Measurements from ENCODE around the gene TUBB4A. TPM values are rescaled to one million over a fixed set of nuclear protein-coding genes. Genes with fewer than 3 reads are reported as not detected.

Gene TUBB4A
- total RNA-seq, 2 donors from 2014 or later, result 0.44 to 1.4 TPM

- H3K4me3 ChIP-seq, result no peak overlapping the region
- H3K9ac ChIP-seq (ENCODE audit: low read depth in 2 of 2, low read length in 2 of 2), result no peak overlapping the region
- H3K27ac ChIP-seq, result no peak overlapping the region
- no peaks in the 10 kb centered on the region for H3K9me3 ChIP-seq
- peaks cover 8% of the 10 kb centered on the region for H3K36me3 ChIP-seq
- H3K4me1 ChIP-seq, result no peaks in the 10 kb centered on the region
- H3K27me3 ChIP-seq, result no peaks in the 10 kb centered on the region
- intact Hi-C loops (cut with DNase I), result no loop called here
- no peak for TF ChIP-seq CTCF (IDR thresholded peaks at IDR 0.05)
- DNase-seq, result no peak
Measured at GRCh38 chr19:6451583-6452222, 50.4 kb downstream of the TUBB4A start.

- Histone ChIP-seq H3K4me3 (no peak overlapping the region), H3K27ac (no peak overlapping the region), H3K9ac (ENCODE audit: low read depth in 2 of 2, low read length in 2 of 2) (no peak overlapping the region), H3K4me1 (no peaks in the 10 kb centered on the region), H3K36me3 (peaks cover 8% of the 10 kb centered on the region), H3K27me3 (no peaks in the 10 kb centered on the region), H3K9me3 (no peaks in the 10 kb centered on the region)
- no peak for TF ChIP-seq CTCF (IDR thresholded peaks at IDR 0.05)
- intact Hi-C loops (cut with DNase I), result no loop called here
- no peak for DNase-seq
Measured at GRCh38 chr19:6450166-6450565, 51.9 kb downstream of the TUBB4A start.

DNA sequence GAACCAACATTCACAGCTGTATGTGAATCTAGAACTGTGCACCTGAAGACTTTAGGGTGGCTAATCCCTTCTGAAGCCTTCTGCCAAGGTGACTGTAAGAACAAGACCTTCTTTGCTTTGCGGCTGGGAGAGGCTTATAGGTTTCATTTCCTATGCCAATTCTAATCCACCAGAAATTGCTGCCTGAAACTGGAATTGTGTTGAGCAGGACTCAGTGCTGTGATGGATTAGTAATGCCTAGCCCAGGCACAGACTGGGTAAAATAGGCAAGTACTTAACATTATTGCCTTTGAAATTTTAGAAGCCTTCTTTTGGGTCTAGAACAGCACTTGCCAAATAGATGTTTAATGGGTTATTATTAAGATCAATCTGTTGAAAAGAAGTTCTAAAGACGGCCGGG, 54.1 kb downstream of the TUBB4A start:
- Histone ChIP-seq H3K27ac (no peak overlapping the region), H3K27me3 (no peaks in the 10 kb centered on the region), H3K36me3 (no peaks in the 10 kb centered on the region), H3K9ac (ENCODE audit: low read depth in 2 of 2, low read length in 2 of 2) (no peak overlapping the region), H3K4me3 (no peak overlapping the region), H3K9me3 (no peaks in the 10 kb centered on the region), H3K4me1 (no peaks in the 10 kb centered on the region)
- no peak for TF ChIP-seq CTCF (IDR thresholded peaks at IDR 0.05)
- intact Hi-C loops (cut with DNase I), result no loop called here
- DNase-seq, result no peak

- Histone ChIP-seq H3K9me3 (no peaks in the 10 kb centered on the region), H3K9ac (ENCODE audit: low read depth in 2 of 2, low read length in 2 of 2) (no peak overlapping the region), H3K4me1 (no peaks in the 10 kb centered on the region), H3K27ac (no peak overlapping the region), H3K36me3 (no peaks in the 10 kb centered on the region), H3K4me3 (no peak overlapping the region), H3K27me3 (no peaks in the 10 kb centered on the region)
- intact Hi-C loops (cut with DNase I), result no loop called here
- DNase-seq, result no peak
- no peak for TF ChIP-seq CTCF (IDR thresholded peaks at IDR 0.05)
Measured at GRCh38 chr19:6446452-6446851, 55.7 kb downstream of the TUBB4A start.

Other genes starting within 250 kb of the TUBB4A start
- 10 to 100 TPM; 26.4 to 59.2 TPM for gene MLLT1, start 222.3 kb downstream of the TUBB4A start, total RNA-seq
- not detected for gene ACER1, start 168.7 kb downstream of the TUBB4A start, total RNA-seq
- gene CLPP, start 140.8 kb downstream of the TUBB4A start, total RNA-seq, result 100 to 1,000 TPM in 1 of 2 donors, 10 to 100 TPM in 1; 70.0 to 122 TPM
- gene ALKBH7, start 129.5 kb downstream of the TUBB4A start, total RNA-seq, result 100 to 1,000 TPM; 135 to 150 TPM
- gene PSPN, start 126.4 kb downstream of the TUBB4A start, total RNA-seq, result 1 to 10 TPM; 1.7 to 6.0 TPM
- 10 to 100 TPM; 58.2 to 73.6 TPM for gene GTF2F1, start 109.1 kb downstream of the TUBB4A start, total RNA-seq
- gene KHSRP, start 77.5 kb downstream of the TUBB4A start, total RNA-seq, result 100 to 1,000 TPM; 210 to 433 TPM
- 1 to 10 TPM in 1 of 2 donors, not detected in 1; 1.8 TPM for gene SLC25A41, start 68.5 kb downstream of the TUBB4A start, total RNA-seq
- gene SLC25A23, start 42.5 kb downstream of the TUBB4A start, total RNA-seq, result 100 to 1,000 TPM; 124 to 151 TPM
- 100 to 1,000 TPM; 115 to 118 TPM for gene CRB3, start 38.0 kb downstream of the TUBB4A start, total RNA-seq
- 1 to 10 TPM; 2.5 to 2.9 TPM for gene DENND1C, start 20.5 kb downstream of the TUBB4A start, total RNA-seq
- 1 to 10 TPM in 1 of 2 donors, under 1 TPM in 1; 0.79 to 4.0 TPM for gene TNFSF9, start 28.7 kb upstream of the TUBB4A start, total RNA-seq
- gene CD70, start 88.8 kb upstream of the TUBB4A start, total RNA-seq, result under 1 TPM; 0.27 to 0.57 TPM
- gene TNFSF14, start 167.9 kb upstream of the TUBB4A start, total RNA-seq, result 1 to 10 TPM in 1 of 2 donors, under 1 TPM in 1; 0.48 to 1.3 TPM
- gene C3, start 218.3 kb upstream of the TUBB4A start, total RNA-seq, result 10 to 100 TPM; 28.2 to 83.9 TPM
- 100 to 1,000 TPM in 1 of 2 donors, 10 to 100 TPM in 1; 92.0 to 109 TPM for gene GPR108, start 235.3 kb upstream of the TUBB4A start, total RNA-seq
- gene TRIP10, start 237.4 kb upstream of the TUBB4A start, total RNA-seq, result 10 to 100 TPM; 67.7 to 78.2 TPM